NT2/D1 (cell line): ENCODE measurements around the gene RCSD1.

ENCODE experiments used
- DNase-seq: peaks from one replicate; pipeline ENCODE4 v3.0.0-alpha.2; 2011; ENCODE audit warnings: low read depth, low spot score
- H3K27me3 ChIP-seq: 2 replicates; pipeline ENCODE4 v1.6.0; 2011; ENCODE audit warnings: mild to moderate bottlenecking; ENCODE audit not compliant: insufficient read length, insufficient read depth
- H3K36me3 ChIP-seq: 2 replicates; pipeline ENCODE4 v1.6.1; 2011; ENCODE audit warnings: mild to moderate bottlenecking, low read length, mixed read lengths; ENCODE audit not compliant: insufficient read depth, insufficient read length
- H3K4me1 ChIP-seq: 2 replicates; pipeline ENCODE4 v1.5.1; 2011; ENCODE audit not compliant: insufficient read depth, insufficient read length
- H3K4me3 ChIP-seq: 2 replicates; pipeline ENCODE4 v1.5.1; 2011; ENCODE audit warnings: low read depth; ENCODE audit not compliant: insufficient read length
- H3K9ac ChIP-seq: 2 replicates; pipeline ENCODE4 v1.6.0; 2011; ENCODE audit warnings: low read depth; ENCODE audit not compliant: insufficient read length
- H3K9me3 ChIP-seq: 2 replicates; pipeline ENCODE4 v1.5.1; 2011; ENCODE audit warnings: mild to moderate bottlenecking, low read length; ENCODE audit not compliant: insufficient read depth
- SUZ12 ChIP-seq: IDR thresholded peaks from 2 replicates; pipeline ENCODE4 v1.6.1; 2011; ENCODE audit not compliant: insufficient read length, insufficient read depth; ENCODE audit errors: extremely low read depth
- YY1 ChIP-seq: IDR thresholded peaks from 2 replicates; pipeline ENCODE4 v1.6.1; 2011; ENCODE audit not compliant: insufficient read length, insufficient read depth
- ZNF274 ChIP-seq: IDR thresholded peaks from 2 replicates; pipeline ENCODE4 v1.6.1; 2011; ENCODE audit warnings: mild to moderate bottlenecking, low read depth, low read length

The RCSD1 gene

GRCh38 chr1:167654975-167655575, 25.0 kb downstream of the RCSD1 start:
- no peak for DNase-seq
- TF ChIP-seq YY1 (no peak), SUZ12 (no peak), ZNF274 (no peak)
- Histone ChIP-seq H3K27me3 (peaks cover 2% of the 10 kb centered on the region), H3K4me3 (no peak overlapping the region), H3K9me3 (no peaks in the 10 kb centered on the region), H3K4me1 (peaks cover 14% of the 10 kb centered on the region), H3K36me3 (no peaks in the 10 kb centered on the region), H3K9ac (no peak overlapping the region)

GRCh38 chr1:167656657-167657056, 26.6 kb downstream of the RCSD1 start:
- no peak for DNase-seq
- Histone ChIP-seq H3K4me3 (no peak overlapping the region), H3K4me1 (no peaks in the 10 kb centered on the region), H3K27me3 (no peaks in the 10 kb centered on the region), H3K36me3 (no peaks in the 10 kb centered on the region), H3K9ac (no peak overlapping the region), H3K9me3 (no peaks in the 10 kb centered on the region)
- TF ChIP-seq YY1 (no peak), ZNF274 (no peak), SUZ12 (no peak)

GRCh38 chr1:167658574-167659328, 28.7 kb downstream of the RCSD1 start:
- no peak for DNase-seq
- Histone ChIP-seq H3K4me3 (no peak overlapping the region), H3K27me3 (no peaks in the 10 kb centered on the region), H3K36me3 (no peaks in the 10 kb centered on the region), H3K9ac (no peak overlapping the region), H3K4me1 (peaks cover 3% of the 10 kb centered on the region), H3K9me3 (no peaks in the 10 kb centered on the region)
- TF ChIP-seq SUZ12 (no peak), ZNF274 (no peak)

- Histone ChIP-seq H3K4me1 (peaks cover 6% of the 10 kb centered on the region), H3K36me3 (no peaks in the 10 kb centered on the region), H3K27me3 (no peaks in the 10 kb centered on the region), H3K4me3 (no peak overlapping the region), H3K9ac (no peak overlapping the region), H3K9me3 (no peaks in the 10 kb centered on the region)
- DNase-seq: no peak
- TF ChIP-seq YY1 (no peak), ZNF274 (no peak), SUZ12 (no peak)
These were observed 29.4 kb downstream of the RCSD1 start for GRCh38 chr1:167659450-167659849.

GRCh38 chr1:167659881-167660280, 29.8 kb downstream of the RCSD1 start:
- TF ChIP-seq ZNF274: no peak
- no peak for TF ChIP-seq YY1
- TF ChIP-seq SUZ12: no peak
- Histone ChIP-seq H3K9ac (no peak overlapping the region), H3K36me3 (no peaks in the 10 kb centered on the region), H3K27me3 (no peaks in the 10 kb centered on the region), H3K4me1 (peaks cover 6% of the 10 kb centered on the region), H3K9me3 (no peaks in the 10 kb centered on the region), H3K4me3 (no peak overlapping the region)
- DNase-seq: no peak

- no peak for DNase-seq
- Histone ChIP-seq H3K27me3 (no peaks in the 10 kb centered on the region), H3K9ac (no peak overlapping the region), H3K4me3 (no peak overlapping the region), H3K9me3 (no peaks in the 10 kb centered on the region), H3K4me1 (peaks cover 6% of the 10 kb centered on the region), H3K36me3 (no peaks in the 10 kb centered on the region)
- TF ChIP-seq SUZ12: no peak
- TF ChIP-seq ZNF274: no peak
- TF ChIP-seq YY1: no peak
These were observed 31.7 kb downstream of the RCSD1 start for GRCh38 chr1:167661527-167662426.

GRCh38 chr1:167663002-167663772, 33.2 kb downstream of the RCSD1 start:
- TF ChIP-seq ZNF274 (no peak), YY1 (no peak), SUZ12 (no peak)
- Histone ChIP-seq H3K4me1 (peaks cover 6% of the 10 kb centered on the region), H3K27me3 (no peaks in the 10 kb centered on the region), H3K9ac (no peak overlapping the region), H3K4me3 (no peak overlapping the region), H3K36me3 (no peaks in the 10 kb centered on the region), H3K9me3 (no peaks in the 10 kb centered on the region)
- DNase-seq: no peak
